Heart left ventricle (tissue), 16 donors: ENCODE results near the gene SMYD1. TPM values are rescaled to one million over a fixed set of nuclear protein-coding genes. Genes with fewer than 3 reads are reported as not detected.

Experiments used
- ATAC-seq, 4 donors: fragments of 200-7000 bp; cut with Tn5 transposase; one replicate each; pipeline ENCODE4 v1.9.1; 2020 to 2022; ENCODE audit warnings: moderate library complexity in 4 of 4, mild to moderate bottlenecking in 3 of 4, moderate number of reproducible peaks in 1 of 4
- DNase-seq, 5 donors: peaks; one replicate each; pipeline ENCODE4 v3.0.0-alpha.2; 2020
- H3K27ac ChIP-seq, 12 donors: fragments of 200-600 bp; sonication (generic) in 4 of 12; one replicate each; pipeline versions ENCODE4 v1.5.0 to v1.8.0; 2016 to 2022; ENCODE audit warnings: mild to moderate bottlenecking in 2 of 12
- H3K27me3 ChIP-seq, 9 donors: fragments of 200-600 bp; sonication (generic) in 2 of 9; one replicate each; pipeline versions ENCODE4 v1.5.1 to v1.8.0; 2016 to 2022; ENCODE audit warnings: mild to moderate bottlenecking in 3 of 9
- H3K36me3 ChIP-seq, 9 donors: fragments of 200-600 bp; sonication (generic) in 2 of 9; one replicate each; pipeline versions ENCODE4 v1.5.0 to v1.8.0; 2018 to 2022; ENCODE audit warnings: mild to moderate bottlenecking in 2 of 9
- H3K4me1 ChIP-seq, 12 donors: fragments of 200-600 bp; sonication (generic) in 4 of 12; one replicate each; pipeline versions ENCODE4 v1.5.0 to v1.8.0; 2016 to 2022; ENCODE audit warnings: mild to moderate bottlenecking in 3 of 12
- H3K4me3 ChIP-seq, 12 donors: fragments of 200-600 bp; sonication (generic) in 4 of 12; one replicate each; pipeline versions ENCODE4 v1.5.0 to v1.8.0; 2017 to 2022; ENCODE audit warnings: mild to moderate bottlenecking in 9 of 12, moderate library complexity in 4 of 12
- H3K9me3 ChIP-seq, 12 donors: fragments of 200-600 bp; sonication (generic) in 4 of 12; one replicate each; pipeline versions ENCODE4 v1.5.0 to v1.8.0; 2016 to 2022; ENCODE audit warnings: mild to moderate bottlenecking in 1 of 12
- CTCF ChIP-seq, 12 donors: fragments of 200-600 bp; sonication (generic) in 4 of 12; IDR thresholded peaks; one replicate each; pipeline versions ENCODE4 v1.5.0 to v1.8.0; 2018 to 2022; ENCODE audit warnings: antibody characterized with exemption in 12 of 12, mild to moderate bottlenecking in 5 of 12
- POLR2A ChIP-seq, 2 donors: fragments of 450-650 bp; IDR thresholded peaks; one replicate each; pipeline ENCODE4 v1.6.1; 2017; ENCODE audit warnings: antibody characterized with exemption in 2 of 2, mild to moderate bottlenecking in 2 of 2, moderate library complexity in 2 of 2
- WGBS, 4 donors: extraction: QIAGEN DNeasy Blood & Tissue Kit in 2 of 4; methylation state at CpG; one replicate each; pipeline versions ENCODE4 v1.1.5 to v1.1.7; 2013 to 2018; 5-methylcytosine and 5-hydroxymethylcytosine counted together
- intact Hi-C, 10 donors: fragments of 100-400 bp; cut with DNase I; formaldehyde crosslinking; loops; one replicate each; pipeline versions ENCODE4 v1.11.1 to v1.14.2; 2022
- microRNA-seq, 4 donors: library from miRNA; unstranded; fragments of <30 nt; microRNA quantifications; one replicate each; pipeline versions ENCODE4 to v1.2.0, GENCODE V29; 2017 to 2020
- polyA plus RNA-seq, 2 donors: library from polyadenylated mRNA; stranded (reverse); fragments of 200-250 nt; gene quantifications; one replicate each; pipeline ENCODE4 v1.2.3, GENCODE V29; 2013
- total RNA-seq, 9 donors: library from RNA; depleted of rRNA in 2 of 9; stranded (reverse); fragments of >200 nt in 2 of 9; fragmentation: NEBNext Ultra II Directional in 3 of 9; extraction: Animal tissue kit (Norgen Biotek cat#: 25700) in 3 of 9; gene quantifications; one replicate each; pipeline versions ENCODE4 v1.1.0 to v1.2.4, GENCODE V29; 2016 to 2023
- donor health status: ischemic (EF 13 %, LVEDD 7.1; RV severe dilation, severe dysfunction).
- donor health status: healthy with polysubstance abuse.
- donor health status: DM: no; HTN: yes; CAD: no.
- donor health status: DM: no; HTN: no; CAD: no.
- donor health status: ischemic (EF 25% LVEDD 6.9; RV normal size, moderate dysfunction).
- donor health status: ischemic (EF 25% LVEDD 5.7; RV mildly dilated, moderate dysfunction).
- donor health status: healthy.
- donor health status: DM: yes; HTN: yes; CAD: no.
- donor health status: ischemic (EF 35%, LVEDD 5.7; RV mildly dilated, moderate dysfunction).
- donor health status: nonischemic (EF 11% LVEDD 7.7; RV severe dilation, severe dysfunction).
- donor health status: DM: yes; HTN: yes; CAD: no.
- donor health status: PGD.
- donor health status: ischemic (EF 29% LVEDD 5.4; RV normal size, mild dysfunction).
- donor health status: nonischemic (EF 23%, LVEDD 6.1; RV moderate dilation, normal function).

SMYD1 gene
- total and polyA plus RNA-seq, 11 donors: 132 to 658 (median 346) TPM

GRCh38 chr2:88159955-88160415, 92.4 kb downstream of the SMYD1 start:
- H3K4me1 ChIP-seq: peaks cover 0 to 3% (median 0%) of the 10 kb centered on the region in 12 donors
- no peaks in the 10 kb centered on the region for H3K36me3 ChIP-seq
- ATAC-seq (peak in 3 of 4 donors; percentile 62 to 73 (median 63)), DNase-seq (peak in 3 of 5 donors; percentile 21 to 49 (median 35))
- H3K4me3 ChIP-seq: no peak overlapping the region
- intact Hi-C loops: loop anchor here (1.0 to 5.0 kb wide), 3 partner anchors 98 to 100 kb away; no protein-coding TSS in a partner anchor
- TF ChIP-seq POLR2A (IDR thresholded peaks at IDR 0.05) (no peak), CTCF (IDR thresholded peaks at IDR 0.05) (peak; percentile 73 to 90 (median 86))
- WGBS, 4 donors: 28 to 42% (median 31%) methylated on average over 5 of the region's 5 CpGs
- H3K27me3 ChIP-seq: no peaks in the 10 kb centered on the region
- H3K27ac ChIP-seq: no peak overlapping the region
- H3K9me3 ChIP-seq: no peaks in the 10 kb centered on the region

- WGBS, 4 donors: 79 to 87% (median 83%) methylated on average over 7 of the region's 7 CpGs
- no peak for ATAC-seq
- no peaks in the 10 kb centered on the region for H3K9me3 ChIP-seq
Observed at GRCh38 chr2:88160517-88160916, 92.9 kb downstream of the SMYD1 start.

GRCh38 chr2:88161446-88162244, 94.0 kb downstream of the SMYD1 start:
- no peak for ATAC-seq
- Histone ChIP-seq H3K27me3 (no peaks in the 10 kb centered on the region), H3K4me3 (no peak overlapping the region), H3K27ac (no peak overlapping the region), H3K9me3 (no peaks in the 10 kb centered on the region), H3K36me3 (no peaks in the 10 kb centered on the region), H3K4me1 (peaks cover 0 to 13% (median 0%) of the 10 kb centered on the region in 12 donors)
- 80 to 83% (median 81%) methylated on average over 10 to 11 of the region's 11 CpGs for WGBS, 4 donors
- DNase-seq: no peak
- intact Hi-C loops: loop anchor here in 6 of 10 donors (2.0 to 5.0 kb wide), 2 partner anchors 99 to 101 kb away; no protein-coding TSS in a partner anchor
- TF ChIP-seq CTCF (IDR thresholded peaks at IDR 0.05): no peak
- TF ChIP-seq POLR2A (IDR thresholded peaks at IDR 0.05): no peak

More at GRCh38 chr2:88160517-88160916, 92.9 kb downstream of the SMYD1 start:
- intact Hi-C loops: loop anchor here in 8 of 10 donors (1.0 to 5.0 kb wide), 3 partner anchors 98 to 100 kb away; no protein-coding TSS in a partner anchor
- no peak for DNase-seq
- no peaks in the 10 kb centered on the region for H3K27me3 ChIP-seq
- H3K36me3 ChIP-seq: no peaks in the 10 kb centered on the region
- H3K27ac ChIP-seq: no peak overlapping the region
- TF ChIP-seq CTCF (IDR thresholded peaks at IDR 0.05): no peak
- TF ChIP-seq POLR2A (IDR thresholded peaks at IDR 0.05): no peak
- no peak overlapping the region for H3K4me3 ChIP-seq
- H3K4me1 ChIP-seq: peaks cover 0 to 6% (median 0%) of the 10 kb centered on the region in 12 donors

Small RNA genes within 50 kb of the gene (microRNA-seq; reads per million reads assigned to microRNA genes)
- gene MIR4780: 0 to 0.60 (median 0.23) reads per million in 4 donors

Other genes with a start within 250 kb of the SMYD1 start
- gene RGPD2, start 242.0 kb upstream of the SMYD1 start, total RNA-seq: 1 to 10 TPM in 4 of 9 donors, under 1 TPM in 2, not detected in 3; 0.81 to 4.1 (median 2.2) TPM
- gene RGPD2, start 242.0 kb upstream of the SMYD1 start, polyA plus RNA-seq: 1 to 10 TPM in 1 of 2 donors, under 1 TPM in 1; 0.84 to 1.5 TPM
- gene RNU2-63P, start 51.3 kb upstream of the SMYD1 start, total RNA-seq: not detected
- not detected for gene RNU2-63P, start 51.3 kb upstream of the SMYD1 start, polyA plus RNA-seq
- gene KRCC1, start 12.0 kb upstream of the SMYD1 start, total RNA-seq: 10 to 100 TPM; 19.4 to 25.1 (median 21.7) TPM
- 10 to 100 TPM; 18.7 to 19.8 TPM for gene KRCC1, start 12.0 kb upstream of the SMYD1 start, polyA plus RNA-seq
- not detected for gene FABP1, start 60.2 kb downstream of the SMYD1 start, total RNA-seq
- 1 to 10 TPM in 1 of 2 donors, under 1 TPM in 1; 0.99 to 1.2 TPM for gene FABP1, start 60.2 kb downstream of the SMYD1 start, polyA plus RNA-seq
- 10 to 100 TPM in 8 of 9 donors, 1 to 10 TPM in 1; 2.4 to 45.0 (median 17.0) TPM for gene THNSL2, start 102.5 kb downstream of the SMYD1 start, total RNA-seq
- gene THNSL2, start 102.5 kb downstream of the SMYD1 start, polyA plus RNA-seq: 10 to 100 TPM in 1 of 2 donors, 1 to 10 TPM in 1; 9.6 to 19.7 TPM